NCI-H2196 treated with DMSO at 0.1 percent for 48 hours (cell line): ENCODE results near the gene PRKRIP1.
A peak's percentile ranks its signal among the peaks of the same experiment; 100 is the strongest.
"Not testable (repeated sequence)": the region's sequence is repeated elsewhere in the genome, so short reads cannot be mapped to it uniquely, and the experiment has no call there.

Source experiments
- DNase-seq: peaks from one replicate; lab custom pipeline; 2025; ENCODE audit not compliant: unreplicated experiment; lab: John Stamatoyannopoulos, UW

The PRKRIP1 gene, protein sequence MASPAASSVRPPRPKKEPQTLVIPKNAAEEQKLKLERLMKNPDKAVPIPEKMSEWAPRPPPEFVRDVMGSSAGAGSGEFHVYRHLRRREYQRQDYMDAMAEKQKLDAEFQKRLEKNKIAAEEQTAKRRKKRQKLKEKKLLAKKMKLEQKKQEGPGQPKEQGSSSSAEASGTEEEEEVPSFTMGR

GRCh38 chr7:102395873-102396709 is at the start of gene PRKRIP1:
Gene PRKRIP1 (plus strand): TSS chr7:102396363. CDS start chr7:102396412, 49 bp downstream.
- DNase-seq: peak; percentile 90

- DNase-seq: not testable (repeated sequence)
These were observed 49.2 kb upstream of the PRKRIP1 start for GRCh38 chr7:102346983-102347382.

GRCh38 chr7:102356344-102356743 is 39.8 kb upstream of the PRKRIP1 start, which contains the start of gene SPDYE6:
Gene SPDYE6 (minus strand): TSS chr7:102356444. CDS start chr7:102356023, 421 bp downstream.
- DNase-seq: not testable (repeated sequence)

GRCh38 chr7:102363549-102364393 is 32.4 kb upstream of the PRKRIP1 start:
- DNase-seq: peak; percentile 90

DNA sequence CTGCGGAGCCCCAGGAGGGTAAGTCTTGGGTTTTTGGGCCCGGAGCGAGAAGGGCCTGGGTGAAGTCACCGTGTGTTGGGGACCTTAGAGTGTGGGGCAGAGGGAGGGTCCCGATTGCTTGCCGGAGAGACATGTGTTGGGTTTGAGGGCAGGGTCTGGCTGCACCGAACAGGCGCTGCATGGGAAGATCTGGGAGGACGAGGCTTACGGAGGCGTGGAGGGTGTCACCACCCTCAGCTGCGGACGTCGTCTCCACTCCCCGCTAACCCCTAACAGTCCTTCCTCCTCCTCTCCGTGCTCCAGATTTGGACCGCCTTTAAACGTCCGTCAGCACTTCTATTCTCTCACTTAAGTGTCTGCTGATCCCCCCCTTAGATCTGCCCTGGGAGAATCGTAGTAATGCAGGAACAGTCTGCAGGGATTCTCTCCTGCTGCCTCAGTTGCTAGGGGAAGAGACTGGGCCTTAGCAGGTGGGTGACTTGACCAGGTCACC is 31.7 kb upstream of the PRKRIP1 start:
- DNase-seq: not testable (repeated sequence)

GRCh38 chr7:102365390-102365789 is 30.8 kb upstream of the PRKRIP1 start:
- DNase-seq: not testable (repeated sequence)

DNA sequence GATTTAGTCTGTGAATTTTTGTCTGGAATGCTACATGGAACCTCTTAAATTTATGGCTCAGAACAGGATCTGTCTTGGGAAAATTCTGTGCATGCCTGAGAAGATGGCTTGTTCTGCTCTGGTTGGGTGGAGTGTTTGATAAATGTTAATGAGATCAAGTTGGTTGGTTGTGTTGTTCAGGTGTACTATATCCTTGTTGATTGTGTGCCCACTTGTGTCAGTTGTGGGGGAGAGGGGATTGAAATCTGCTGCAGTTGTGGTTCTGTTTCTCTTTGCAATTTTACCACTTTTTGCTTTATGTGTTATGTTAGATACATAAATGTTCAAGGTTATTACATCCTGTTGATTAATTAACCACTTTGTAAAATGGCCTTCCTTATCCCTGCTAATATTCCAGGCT is 26.1 kb upstream of the PRKRIP1 start:
- not testable (repeated sequence) for DNase-seq

GRCh38 chr7:102372796-102373195 is 23.4 kb upstream of the PRKRIP1 start:
- not testable (repeated sequence) for DNase-seq

DNA sequence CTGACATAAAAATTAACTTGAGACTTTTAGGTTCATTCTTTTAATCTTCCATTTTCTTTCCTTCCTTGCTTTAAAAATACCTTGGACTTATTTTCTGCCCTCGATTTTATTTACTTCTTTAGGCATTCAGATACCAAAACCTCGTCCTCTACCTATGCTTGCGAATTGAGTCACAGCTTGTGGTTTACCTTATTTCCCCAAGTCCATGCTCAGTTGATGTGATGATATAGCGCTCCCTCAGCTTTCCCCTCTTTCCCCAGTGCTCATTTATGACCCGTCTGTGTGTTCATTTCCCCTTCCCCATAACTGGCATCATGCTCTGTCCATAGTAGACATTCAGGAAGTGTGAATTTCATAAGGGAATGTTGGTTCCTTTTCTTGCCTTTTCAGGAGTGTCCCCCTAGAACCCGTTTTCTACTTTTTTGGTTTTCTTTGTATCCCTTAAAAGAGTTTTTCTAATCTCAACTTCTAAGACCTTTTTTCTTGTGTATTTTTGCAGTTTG is 19.1 kb upstream of the PRKRIP1 start:
- no peak for DNase-seq

- DNase-seq: not testable (repeated sequence)
These were observed 15.3 kb upstream of the PRKRIP1 start for GRCh38 chr7:102380837-102381236.

DNA sequence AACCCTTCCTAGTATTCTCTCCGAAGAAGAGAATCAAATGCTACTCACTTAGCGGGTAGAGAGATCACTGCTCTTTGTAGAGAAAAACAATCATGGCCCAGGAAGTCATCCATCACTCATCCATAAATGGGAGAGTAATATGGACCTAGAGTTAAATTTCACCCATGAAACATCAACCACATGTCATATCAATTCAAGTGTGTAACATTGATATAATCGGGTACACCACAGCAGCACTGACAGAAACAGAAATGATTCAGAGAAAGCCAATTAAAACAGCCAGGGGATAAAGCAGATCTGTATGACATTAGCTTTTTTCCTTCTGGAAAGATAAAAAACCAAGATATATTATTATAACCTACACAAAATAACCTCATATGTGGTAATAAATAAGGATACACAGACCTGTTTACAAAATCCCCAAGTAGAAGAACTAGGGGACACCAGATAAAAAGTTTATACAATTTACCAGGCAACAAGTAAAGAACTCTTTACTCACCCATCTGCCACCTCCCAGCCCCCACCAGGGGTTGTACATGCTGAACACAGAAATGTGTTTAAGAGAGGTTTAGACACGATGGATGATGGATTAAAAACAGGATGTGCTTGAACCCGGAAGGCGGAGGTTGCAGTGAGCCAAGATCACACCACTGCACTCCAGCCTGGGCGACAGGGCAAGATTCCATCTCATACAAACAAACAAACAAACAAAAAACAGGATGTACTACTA is 14.3 kb upstream of the PRKRIP1 start:
- DNase-seq: not testable (repeated sequence)

DNA sequence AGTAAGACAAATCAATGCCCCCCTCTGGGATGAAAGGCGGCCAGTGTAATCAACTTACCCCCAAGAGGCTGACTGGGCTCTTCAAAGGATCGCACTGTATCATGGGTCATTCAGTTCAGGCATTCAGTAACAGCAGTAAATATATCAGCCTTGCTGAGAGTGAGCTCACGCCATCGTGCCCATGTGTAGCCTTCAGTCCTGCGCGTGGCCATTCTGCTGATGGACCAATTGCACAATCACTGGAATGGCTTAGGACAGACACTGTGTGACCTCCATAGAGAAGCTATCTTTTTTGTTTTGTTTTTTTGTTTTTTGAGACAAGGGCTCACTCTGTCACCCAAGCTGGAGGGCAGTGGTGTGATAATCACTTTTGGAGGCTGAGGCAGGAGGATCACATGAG is 9.1 kb upstream of the PRKRIP1 start:
- no peak for DNase-seq

DNA sequence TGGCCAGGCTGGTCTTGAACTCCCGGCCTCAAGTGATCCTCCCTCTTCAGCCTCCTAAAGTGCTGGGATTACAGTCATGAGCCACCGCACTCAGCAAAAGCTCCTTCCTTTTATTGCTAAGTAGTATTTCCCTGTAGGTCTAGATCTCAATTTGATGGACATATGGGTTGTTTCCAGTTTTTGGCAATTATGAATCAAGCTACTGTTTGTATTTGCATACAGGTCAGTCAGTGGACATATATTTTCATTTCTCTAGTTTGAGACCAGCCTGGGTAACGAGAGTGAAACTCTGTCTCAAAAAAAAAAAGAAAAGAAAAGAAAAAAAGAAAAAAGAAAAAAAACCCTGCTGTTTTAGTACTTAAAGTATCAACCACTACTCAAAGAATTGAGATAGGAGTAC is 6.4 kb upstream of the PRKRIP1 start:
- no peak for DNase-seq

DNA sequence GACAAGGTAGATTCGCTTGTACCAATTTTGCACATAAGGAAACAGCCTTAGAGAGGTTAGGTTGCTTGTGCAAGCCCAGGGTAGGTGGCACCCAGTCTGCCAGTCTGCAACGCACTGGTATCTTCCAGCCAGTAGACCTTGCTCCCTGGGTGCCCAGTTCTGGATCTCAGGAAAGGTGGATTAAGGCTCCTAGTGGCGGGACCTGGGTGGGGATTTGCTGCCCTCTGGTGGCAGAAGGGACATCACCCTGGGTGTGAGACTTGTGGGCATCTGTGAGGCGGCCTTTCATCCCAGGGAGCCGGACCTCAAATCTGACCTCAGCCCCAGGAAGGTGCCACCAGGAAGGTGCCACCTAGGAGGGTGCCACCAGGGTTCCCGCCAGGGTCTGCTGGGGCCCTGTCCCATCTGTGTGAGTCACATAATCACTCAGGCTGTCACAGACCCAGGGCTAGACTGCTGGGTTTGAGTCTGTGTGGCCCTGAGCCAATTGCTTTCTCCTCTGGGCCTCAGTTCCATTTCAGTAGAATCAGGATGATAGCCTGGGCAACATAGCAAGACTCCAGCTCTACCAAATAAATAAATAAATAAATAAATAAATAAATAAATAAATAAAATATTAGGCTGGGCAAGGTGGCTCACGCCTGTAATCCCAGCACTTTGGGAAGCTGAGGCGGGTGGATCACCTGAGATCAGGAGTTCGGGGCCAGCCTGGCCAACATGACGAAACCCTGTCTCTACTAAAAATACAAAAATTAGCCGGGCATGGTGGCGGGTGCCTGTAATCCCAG is 5.3 kb upstream of the PRKRIP1 start:
- peak; percentile 76 for DNase-seq

GRCh38 chr7:102392330-102392729 is 3.8 kb upstream of the PRKRIP1 start:
- no peak for DNase-seq

DNA sequence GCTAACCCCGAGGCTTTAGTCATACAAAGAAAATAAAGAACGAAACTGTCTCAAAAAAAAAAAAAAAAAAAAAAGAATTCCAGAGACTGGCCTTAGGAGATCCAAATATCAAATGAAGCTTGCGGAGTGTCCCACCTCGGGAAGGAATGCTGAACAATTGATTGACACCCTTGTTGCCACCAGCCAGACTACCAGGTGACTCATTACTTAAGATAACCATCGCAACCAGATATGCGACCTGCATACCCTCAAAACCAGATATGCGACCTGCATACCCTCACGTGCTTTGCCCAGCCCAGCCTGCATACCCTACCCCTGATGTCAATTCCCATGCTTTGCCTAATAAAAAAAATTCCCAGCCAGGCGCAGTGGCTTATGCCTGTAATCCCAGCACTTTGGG is 2.7 kb upstream of the PRKRIP1 start:
- no peak for DNase-seq

- no peak for DNase-seq
These were observed 631 bp upstream of the PRKRIP1 start for GRCh38 chr7:102395592-102395872.

GRCh38 chr7:102396710-102397019 is 502 bp downstream of the PRKRIP1 start:
- DNase-seq: no peak

DNA sequence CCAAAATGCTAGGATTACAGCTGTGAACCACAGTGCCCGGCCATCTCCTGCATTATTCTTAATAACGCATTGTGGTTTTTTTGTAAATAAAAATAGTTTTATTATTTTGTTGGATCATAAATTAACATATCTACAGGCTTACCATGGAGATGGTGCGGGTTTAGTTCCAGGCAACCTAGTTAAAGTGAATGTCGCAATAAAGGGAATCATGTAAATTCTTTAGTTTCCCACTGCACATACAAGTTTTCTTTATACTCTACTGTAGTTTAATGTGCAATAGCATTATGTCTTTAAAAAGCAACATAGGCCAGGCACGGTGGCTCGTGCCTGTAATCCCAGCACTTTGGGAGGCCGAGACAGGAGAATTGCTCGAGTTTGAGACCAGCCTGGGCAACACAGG is 2.4 kb downstream of the PRKRIP1 start:
- DNase-seq: no peak

DNA sequence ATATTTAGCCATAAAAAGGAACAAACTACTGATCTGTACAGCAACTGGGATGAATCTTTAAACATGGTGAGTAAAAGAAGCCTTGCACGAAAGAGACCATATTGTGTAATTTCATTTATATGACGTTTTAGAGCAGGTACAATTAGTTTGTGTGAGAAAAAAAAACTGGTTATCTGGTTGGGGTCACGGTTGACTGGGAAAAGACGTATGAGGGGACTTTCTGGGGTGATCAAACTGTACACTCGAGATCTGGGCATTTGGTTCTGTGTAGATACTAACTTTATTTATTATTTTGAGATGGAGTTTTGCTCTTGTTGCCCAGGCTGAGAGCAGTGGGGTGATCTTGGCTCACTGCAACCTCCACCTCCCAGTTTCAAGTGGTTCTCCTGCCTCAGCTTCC is 4.2 kb downstream of the PRKRIP1 start:
- no peak for DNase-seq
